Tongue (tissue), 3 donors: Measurements from ENCODE around the gene CCDC121. TPM values are rescaled to one million over a fixed set of nuclear protein-coding genes. Genes with fewer than 3 reads are reported as not detected.

Source experiments
- DNase-seq: peaks from one replicate; pipeline ENCODE4 v3.0.0-alpha.2; 2015
- small RNA-seq: library from RNA; depleted of rRNA; stranded (forward); fragments of <200 nt; gene quantifications from one replicate; pipeline ENCODE3, GENCODE V24; 2014; ENCODE audit warnings: low replicate concordance
- total RNA-seq: library from RNA; depleted of rRNA; stranded (reverse); fragments of >200 nt; gene quantifications from one replicate; pipeline ENCODE4 v1.2.3, GENCODE V29; 2014

CCDC121 gene
- total RNA-seq, 1 donor from 2014 or later: 5.7 TPM

- DNase-seq: peak; percentile 1
These were observed 46.6 kb downstream of the CCDC121 start for GRCh38 chr2:27582129-27582694.

DNA sequence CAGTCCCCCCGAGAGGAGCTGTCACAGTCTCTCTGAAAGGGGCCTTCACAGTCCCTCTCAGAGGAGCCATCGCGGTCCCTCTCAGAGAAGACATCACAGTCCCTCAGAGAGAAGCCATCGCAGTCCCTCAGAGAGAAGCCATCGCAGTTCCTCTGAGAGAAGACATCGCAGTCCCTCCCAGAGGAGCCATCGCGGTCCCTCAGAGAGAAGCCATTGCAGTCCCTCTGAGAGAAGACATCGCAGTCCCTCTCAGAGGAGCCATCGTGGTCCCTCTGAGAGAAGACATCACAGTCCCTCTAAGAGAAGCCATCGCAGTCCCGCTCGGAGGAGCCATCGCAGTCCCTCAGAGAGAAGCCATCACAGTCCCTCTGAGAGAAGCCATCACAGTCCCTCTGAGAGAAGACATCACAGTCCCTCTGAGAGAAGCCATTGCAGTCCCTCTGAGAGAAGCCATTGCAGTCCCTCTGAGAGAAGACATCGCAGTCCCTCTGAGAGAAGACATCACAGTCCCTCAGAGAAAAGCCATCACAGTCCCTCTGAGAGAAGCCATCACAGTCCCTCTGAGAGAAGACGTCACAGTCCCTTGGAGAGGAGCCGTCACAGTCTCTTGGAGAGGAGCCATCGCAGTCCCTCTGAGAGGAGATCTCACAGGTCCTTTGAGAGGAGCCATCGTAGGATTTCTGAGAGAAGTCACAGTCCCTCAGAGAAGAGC is 47.2 kb downstream of the CCDC121 start:
- DNase-seq: no peak

Small RNAs within 50 kb of the gene (small RNA-seq; reads per million reads assigned to genes)
- gene RF00340: not detected

Other genes with a start within 250 kb of the CCDC121 start
- gene ZNF513, start 248.3 kb downstream of the CCDC121 start, total RNA-seq: 9.4 TPM
- 41.3 TPM for gene PPM1G, start 219.4 kb downstream of the CCDC121 start, total RNA-seq
- gene NRBP1, start 200.4 kb downstream of the CCDC121 start, total RNA-seq: 93.0 TPM
- 6.2 TPM for gene KRTCAP3, start 186.6 kb downstream of the CCDC121 start, total RNA-seq
- 23.1 TPM for gene IFT172, start 139.3 kb downstream of the CCDC121 start, total RNA-seq
- gene FNDC4, start 133.8 kb downstream of the CCDC121 start, total RNA-seq: 9.5 TPM
- not detected for gene GCKR, start 132.2 kb downstream of the CCDC121 start, total RNA-seq
- 62.3 TPM for gene ZNF512, start 46.0 kb downstream of the CCDC121 start, total RNA-seq
- gene GPN1, start within 50 bp of the CCDC121 start, total RNA-seq: 24.3 TPM
- 22.4 TPM for gene SUPT7L, start 34.6 kb upstream of the CCDC121 start, total RNA-seq
- 29.7 TPM for gene SLC4A1AP, start 34.9 kb upstream of the CCDC121 start, total RNA-seq
- 168 TPM for gene MRPL33, start 142.7 kb upstream of the CCDC121 start, total RNA-seq